Activated CD4-positive, alpha-beta T cell treated with anti-CD3 and anti-CD28 coated beads, Interleukin-2, amount 50 U/mL, for 48 hours (primary cell): ENCODE results near the gene CMBL.
"Not testable (repeated sequence)": the region's sequence is repeated elsewhere in the genome, so short reads cannot be mapped to it uniquely, and the experiment has no call there.

Experiments used
- DNase-seq, 2 experiments: peaks; one replicate each; pipeline ENCODE4 v3.0.0-alpha.2; 2020

CMBL gene

DNA sequence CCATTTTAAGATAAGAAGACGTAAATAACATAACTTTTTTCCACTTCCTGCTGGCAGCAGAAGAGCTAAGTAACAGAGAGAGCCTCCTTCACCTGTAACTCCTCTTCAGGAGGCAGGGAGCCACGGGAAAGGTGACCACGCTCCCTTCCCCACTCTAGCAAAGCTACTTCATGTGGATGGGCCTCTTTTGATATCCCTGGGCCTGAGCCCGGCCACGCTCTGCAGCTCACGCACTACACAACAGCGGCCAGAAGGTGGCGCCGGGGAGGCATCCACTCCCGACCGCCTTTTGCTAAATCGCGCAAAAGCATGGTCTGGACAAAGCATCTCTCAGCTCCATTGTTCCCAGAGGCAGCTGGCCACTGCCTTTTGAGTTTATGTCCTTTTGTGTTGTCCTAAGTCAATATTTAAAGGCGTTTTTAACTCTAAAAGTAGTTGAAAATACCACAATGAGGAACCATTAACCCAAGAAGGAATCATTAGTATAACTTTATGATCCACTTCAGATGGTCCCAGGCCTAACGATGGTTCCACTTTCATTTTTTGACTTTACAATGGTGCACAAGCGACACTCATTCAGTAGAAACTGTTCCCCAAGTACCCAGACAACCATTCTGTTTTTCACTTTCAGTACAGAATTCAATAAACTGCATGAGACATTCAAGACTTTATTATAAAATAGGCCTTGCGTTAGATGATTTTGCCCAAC lies 23.6 kb downstream of the CMBL start:
- peak; percentile 86 to 89 for DNase-seq

DNA sequence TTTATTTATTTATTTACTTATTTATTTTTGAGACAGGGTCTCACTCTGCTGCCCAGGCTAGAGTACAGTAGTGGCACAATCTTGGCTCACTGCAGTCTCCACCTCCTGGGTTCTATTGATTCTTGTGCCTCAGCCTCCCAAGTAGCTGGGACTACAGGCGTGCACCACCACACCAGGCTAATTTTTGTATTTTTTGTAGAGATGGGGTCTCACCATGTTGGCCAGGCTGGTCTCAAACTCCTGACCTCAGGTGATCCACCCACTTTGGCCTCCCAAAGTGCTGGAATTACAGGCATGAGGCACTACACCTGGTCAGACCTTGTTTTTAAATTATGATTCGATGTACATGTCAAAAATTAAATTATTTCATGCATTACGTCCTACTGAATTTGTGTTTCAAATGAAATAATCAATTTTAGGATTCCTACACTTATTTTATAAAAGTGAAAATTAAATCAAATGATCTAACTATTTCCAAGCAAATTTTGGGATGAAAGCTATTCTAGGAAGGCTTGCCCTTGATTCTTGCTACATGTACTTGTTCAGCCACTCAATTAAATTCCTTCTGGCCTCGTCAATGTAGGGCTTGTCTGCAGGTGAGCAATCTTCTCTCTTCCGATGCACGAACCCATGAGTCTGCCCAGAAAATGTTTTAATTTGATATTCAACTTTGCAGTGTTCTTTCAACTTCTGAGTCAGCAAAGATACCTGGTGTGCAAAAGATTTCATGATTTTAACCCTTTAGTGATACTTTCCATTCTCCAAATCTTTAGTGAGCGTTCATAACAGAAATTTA lies 27.6 kb downstream of the CMBL start:
- DNase-seq: no peak

DNA sequence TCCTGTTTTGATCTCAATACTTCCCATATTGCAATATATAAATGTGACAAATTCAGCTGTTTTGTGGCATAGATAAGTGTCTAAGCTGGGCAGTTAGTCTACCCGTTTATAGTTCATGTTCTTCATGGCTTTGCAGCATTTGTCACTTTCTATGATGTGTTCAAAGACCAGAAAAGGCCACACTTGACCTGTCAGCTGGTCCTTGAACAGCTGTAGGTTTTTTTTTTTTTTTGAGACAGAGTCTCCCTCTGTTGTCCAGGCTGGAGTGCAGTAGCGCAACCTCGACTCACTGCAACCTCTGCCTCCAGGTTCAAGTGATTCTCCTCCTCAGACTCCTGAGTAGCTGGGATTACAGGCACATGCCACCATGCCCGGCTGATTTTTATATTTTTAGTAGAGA lies 28.4 kb downstream of the CMBL start:
- DNase-seq: no peak

DNA sequence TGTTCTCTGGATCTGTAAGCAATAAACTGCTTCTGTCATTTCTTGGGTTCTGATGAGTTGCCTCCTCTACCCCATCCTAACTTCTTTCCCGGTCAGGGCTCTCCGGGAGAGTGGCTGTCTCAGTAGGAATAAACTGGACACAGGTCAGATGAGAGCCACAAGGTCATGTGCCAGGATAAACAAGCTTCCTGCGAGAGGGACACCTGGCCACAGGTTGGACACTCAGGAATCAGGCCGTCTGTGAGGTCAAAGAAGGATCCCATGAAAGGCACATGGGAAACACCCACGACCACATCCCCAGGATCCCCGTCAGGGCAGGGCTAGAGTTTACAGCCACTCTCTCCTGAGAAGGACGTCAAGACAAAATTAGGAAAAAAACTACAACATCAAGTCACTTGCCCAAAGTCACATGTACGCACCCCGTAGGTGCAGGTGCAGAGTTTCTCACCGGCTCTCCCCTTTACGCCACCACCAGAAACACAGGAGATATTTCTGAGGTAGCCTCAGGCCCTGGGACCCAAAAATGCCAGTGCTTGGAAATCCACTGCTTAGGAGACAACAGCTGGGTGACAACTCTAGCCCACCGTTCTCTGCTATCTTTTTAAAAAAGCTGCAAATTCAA lies 28.9 kb downstream of the CMBL start:
- DNase-seq: no peak

DNA sequence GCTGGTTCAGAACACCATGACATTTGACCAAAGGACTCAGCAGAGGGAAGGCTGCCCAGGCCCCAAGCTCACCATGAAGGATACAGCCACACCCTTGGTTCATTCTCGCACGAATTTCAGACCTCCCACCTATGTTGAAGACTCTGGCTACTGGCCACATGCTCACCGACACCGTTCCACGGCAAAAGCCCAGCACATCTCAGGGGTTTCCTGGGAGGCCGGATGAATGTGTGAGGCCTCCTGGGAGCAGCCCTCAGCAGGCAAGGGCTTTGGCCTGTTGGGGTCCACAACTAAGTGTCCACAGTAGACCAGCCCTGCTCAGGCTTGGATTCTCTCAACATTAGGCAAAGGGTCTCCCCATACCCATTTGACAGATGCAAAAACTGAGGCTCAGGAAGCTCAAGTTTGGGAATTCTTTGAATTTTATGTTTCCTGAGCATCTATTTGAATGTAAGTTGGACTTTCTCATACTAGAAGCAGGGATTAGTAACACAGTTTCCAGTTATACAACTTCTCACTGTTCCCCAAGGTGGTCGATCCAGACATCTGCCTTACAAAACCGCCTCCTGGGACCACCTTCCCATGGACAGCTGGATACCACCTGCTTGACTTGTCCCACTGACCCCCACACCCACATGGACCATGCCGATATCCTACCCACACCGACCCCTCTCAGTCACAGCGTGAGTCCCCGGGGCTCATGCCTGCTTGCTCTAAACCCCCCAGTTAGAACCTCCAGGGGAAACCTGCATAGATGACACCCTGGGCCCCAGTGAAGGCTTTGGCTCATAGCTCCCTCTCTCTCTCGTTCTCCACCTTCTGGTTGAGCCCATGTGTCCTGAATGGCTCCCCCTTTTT lies 29.7 kb downstream of the CMBL start:
- DNase-seq: no peak

DNA sequence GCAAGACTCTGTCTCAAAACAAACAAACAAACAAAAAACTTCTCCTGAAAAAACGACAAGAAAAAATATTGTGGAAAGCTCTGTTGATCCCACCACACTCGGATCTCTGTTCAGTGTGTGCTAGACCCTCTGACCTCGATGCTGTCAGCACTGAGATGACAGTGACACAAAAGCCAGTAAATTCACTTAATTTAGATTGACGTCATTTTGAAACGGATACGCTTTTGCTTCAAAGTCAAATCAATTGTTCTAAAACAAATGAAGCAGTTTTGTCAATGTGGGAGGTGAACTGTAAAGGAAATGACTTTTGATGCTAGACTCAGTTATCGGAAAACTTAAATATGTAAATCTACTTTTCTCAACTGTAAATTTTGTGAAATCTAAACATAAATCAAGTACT lies 31.0 kb downstream of the CMBL start:
- no peak for DNase-seq

DNA sequence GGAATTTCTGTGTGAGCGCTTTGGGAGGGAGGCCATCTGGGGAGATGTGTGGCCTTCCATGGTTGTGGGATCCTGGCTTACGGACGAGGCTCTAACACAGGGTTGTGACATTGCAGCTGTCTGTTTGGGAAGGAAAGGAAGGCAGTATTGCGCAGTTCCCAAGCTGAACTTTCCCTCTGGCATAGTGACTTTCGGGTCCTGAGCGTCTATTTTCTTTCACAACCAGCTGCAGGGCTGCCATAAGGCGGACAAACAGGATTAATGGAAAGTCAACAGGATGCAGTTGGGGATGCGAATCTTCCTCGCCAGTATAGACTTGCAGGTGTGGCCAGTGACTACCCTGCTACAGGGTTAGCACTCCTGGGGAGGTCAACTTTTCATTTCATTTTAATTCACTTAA lies 31.7 kb downstream of the CMBL start:
- DNase-seq: no peak

DNA sequence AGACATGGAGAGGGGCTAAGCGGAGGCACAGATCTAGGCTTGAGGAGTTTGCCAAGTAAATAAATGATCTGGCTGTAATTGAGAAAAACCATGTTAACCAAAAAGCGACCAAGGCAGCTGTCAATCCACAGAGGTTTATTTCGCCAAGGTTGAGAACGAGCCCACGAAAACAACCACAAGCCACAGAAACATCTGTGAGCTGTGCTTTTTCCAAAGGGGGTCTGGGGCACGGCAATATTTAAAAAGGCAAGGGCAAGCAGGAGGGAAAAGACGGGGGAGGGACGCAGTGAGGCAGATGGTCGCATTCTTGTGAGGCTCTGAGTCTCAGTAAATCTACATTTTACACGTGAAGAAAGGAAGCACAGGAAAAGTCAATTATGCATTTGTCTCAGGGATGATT lies 32.2 kb downstream of the CMBL start:
- no peak for DNase-seq

DNA sequence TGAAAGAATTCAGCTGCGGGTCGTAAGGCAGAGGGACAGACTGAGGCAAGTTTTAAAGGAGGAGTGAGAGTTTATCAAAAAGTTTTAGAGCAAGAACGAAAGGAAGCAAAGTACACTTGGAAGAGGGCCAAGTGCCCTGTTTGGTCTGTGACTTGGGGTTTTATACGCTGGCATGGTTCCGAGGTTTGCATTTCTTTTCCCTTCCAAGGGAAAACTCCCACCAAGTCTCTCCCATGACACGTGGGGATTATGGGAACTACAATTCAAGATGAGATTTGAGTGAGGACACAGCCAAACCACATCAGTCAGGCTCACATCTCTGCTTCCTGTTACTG lies 34.9 kb downstream of the CMBL start:
- DNase-seq: not testable (repeated sequence)

DNA sequence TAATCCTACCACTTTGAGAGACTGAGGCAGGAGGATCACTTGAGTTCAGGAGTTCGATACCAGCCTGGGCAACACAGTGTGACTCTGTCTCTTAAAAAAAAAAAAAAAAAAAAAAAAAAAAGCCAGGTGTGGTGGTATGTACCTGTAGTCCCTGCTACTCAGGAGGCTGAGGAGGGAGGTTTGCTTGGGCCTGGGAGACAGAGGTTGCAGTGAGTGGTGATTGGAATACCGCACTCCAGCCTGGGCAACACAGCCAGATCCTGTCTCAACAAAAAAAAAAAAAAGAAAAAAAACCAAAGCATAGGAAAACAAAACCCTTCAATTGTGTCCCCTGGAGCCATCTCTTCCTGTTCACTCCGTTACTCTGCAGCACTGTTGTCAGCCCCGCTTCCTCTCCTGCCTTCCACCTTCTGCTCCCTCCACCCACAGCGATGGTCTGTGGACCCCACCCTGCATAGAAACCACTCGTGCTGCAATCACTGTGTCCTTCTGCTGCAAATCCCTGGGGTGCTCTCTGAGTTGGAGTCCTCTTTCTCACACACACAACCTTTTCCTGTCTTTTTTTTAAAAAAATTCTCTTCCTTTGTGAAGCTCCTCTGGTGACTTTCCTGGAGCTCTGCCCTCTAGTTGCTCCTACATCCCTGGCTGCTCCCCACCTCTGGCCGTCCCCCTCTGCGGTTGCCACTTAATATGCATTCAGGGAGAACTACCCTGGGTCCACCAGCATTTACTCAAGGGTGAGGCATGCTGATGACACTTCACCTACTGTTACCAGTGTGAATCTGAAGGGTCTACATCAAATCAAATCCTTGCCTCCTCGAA lies 35.4 kb downstream of the CMBL start:
- DNase-seq: no peak

DNA sequence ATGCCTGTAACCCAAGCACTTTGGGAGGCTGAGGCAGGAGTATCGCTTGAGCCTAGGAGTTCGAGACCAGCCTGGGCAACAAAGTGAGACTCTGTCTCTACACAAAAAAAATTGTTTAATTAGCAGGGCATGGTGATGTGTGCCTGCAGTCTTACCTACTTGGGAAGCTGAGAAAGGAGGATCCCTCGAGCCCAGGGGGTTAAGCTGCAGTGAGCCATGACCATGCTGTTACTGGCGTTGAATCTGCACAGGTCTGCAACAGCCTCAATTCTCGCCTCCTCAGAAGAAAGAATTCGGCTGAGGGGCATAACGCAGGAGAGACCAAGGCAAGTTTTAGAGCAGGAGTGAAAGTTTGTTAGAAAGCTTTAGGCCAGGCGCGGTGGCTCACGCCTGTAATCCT lies 39.6 kb downstream of the CMBL start:
- no peak for DNase-seq

DNA sequence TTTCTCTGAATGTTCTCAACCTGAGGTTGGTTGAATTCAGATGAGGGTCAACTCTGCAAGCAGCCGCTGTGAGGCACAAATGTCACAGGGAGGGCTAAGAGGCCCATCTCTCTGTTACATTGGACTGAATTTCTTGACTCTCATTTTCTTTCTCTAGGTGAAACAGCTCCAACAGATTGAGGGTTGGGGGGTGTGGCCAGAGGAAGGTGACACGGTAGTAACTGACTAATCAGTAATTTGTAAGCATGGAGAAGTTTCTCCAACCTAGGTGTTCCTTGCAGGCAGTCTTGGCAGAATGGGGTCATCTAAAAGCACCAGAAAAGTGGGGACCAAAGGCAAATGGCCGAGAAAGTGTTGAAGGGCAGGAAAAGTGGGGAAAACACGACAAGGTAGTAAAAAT lies 40.9 kb downstream of the CMBL start:
- no peak for DNase-seq

DNA sequence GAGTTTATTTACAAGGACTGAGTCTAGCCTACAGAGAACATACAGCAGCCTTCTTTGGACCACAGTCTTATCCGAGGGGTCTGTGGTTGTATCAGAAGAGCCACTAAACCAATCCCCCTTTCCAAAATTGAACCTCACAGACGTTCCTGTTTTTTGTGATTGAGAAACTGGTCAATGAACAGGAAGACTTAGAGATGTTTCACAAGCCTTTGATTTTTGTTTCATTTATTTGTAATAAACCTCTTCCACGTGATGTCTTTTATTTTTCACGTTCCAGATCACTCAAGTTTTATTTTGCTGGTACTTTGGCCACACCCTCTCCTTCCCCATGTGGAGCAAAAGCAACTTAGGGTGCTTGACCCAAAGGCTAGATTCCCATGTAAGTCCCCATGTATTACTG lies 41.6 kb downstream of the CMBL start:
- no peak for DNase-seq

DNA sequence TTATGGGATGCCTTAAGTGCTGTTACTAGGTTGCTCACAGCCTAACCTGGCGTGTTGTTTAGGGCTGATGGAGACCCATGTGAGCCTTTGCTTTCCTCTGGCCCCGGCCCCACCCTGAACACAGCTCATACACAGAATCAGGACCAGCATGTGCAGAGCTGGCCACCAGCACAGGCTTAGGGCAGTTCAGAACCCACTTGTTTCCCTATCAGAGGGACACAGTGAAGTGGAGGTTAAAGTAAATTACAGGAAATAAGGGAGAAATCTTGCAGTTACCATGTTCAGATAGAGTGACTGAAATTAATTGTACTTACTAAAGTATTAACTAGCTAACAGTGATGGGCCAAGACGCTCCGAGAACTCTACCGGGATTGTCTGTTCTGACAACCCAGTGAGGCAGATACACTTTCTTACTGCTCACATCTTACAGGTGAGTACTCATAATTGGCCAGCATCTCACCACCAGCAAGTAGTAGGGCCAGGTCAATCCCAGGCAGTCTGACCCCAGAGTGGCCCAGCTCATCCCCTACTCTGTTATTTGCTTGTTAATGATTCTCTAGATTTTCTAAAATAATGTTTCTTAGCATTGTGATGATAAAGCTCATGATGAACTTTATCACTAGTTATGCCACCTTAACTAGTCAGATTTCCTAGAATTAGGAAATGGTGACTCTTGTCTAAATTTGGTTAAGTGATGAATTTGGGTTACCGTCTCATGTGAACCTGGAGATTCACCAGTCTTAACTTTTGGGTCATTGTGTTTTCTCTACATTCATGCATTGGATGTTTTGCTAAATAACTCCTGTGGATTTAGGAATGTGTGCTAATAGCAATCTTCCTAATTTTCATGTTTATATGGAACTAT lies 42.2 kb downstream of the CMBL start:
- no peak for DNase-seq

DNA sequence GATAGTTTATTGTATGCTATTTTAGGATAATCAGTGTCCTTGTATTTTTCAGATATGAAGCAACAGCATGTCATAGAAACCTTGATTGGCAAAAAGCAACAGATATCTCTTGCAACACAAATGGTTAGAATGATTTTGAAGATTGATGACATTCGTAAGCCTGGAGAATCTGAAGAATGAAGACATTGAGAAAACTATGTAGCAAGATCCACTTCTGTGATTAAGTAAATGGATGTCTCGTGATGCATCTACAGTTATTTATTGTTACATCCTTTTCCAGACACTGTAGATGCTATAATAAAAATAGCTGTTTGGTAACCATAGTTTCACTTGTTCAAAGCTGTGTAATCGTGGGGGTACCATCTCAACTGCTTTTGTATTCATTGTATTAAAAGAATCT lies 43.1 kb downstream of the CMBL start:
- no peak for DNase-seq

DNA sequence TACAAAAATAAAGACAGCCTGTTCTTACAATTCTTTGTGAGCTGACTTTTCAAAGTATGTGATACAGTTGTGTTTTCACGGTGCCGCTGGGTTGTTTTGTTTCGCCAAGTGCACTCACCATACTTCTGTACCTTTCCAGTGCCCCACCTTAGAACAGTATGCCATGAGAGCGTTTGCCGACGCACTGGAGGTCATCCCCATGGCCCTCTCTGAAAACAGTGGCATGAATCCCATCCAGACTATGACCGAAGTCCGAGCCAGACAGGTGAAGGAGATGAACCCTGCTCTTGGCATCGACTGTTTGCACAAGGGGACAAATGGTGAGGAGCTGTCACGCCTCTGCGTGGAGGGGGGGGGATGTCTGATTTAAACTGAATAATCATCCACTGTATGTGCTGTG lies 44.7 kb downstream of the CMBL start:
- DNase-seq: no peak

DNA sequence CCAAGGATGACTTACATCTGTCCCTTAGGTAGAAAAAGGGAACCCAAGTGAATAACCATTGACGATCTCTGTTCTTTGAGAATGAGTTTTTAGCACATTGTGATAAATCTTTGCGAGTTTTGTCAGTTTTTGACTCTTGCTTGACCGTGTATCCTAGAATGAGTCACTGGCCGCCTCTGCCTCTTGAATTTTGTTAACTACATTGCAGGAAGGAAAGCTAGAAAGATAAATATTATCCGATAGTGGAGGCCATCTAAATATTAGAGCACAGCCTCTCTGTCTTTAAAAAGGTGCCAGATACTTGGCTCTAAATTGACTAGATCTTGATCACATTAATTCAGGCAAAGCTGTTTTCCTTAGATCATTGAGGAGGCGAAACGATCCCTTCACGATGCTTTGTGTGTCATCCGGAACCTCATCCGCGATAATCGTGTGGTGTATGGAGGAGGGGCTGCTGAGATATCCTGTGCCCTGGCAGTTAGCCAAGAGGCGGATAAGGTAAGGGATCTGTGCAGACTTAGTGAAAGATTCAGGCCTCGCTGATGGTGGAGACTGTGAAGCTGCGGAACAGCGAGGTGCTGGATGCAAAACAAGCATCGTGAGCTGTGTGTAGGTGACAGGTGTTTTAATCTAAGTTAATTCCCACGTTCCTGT lies 45.5 kb downstream of the CMBL start:
- DNase-seq: no peak

DNA sequence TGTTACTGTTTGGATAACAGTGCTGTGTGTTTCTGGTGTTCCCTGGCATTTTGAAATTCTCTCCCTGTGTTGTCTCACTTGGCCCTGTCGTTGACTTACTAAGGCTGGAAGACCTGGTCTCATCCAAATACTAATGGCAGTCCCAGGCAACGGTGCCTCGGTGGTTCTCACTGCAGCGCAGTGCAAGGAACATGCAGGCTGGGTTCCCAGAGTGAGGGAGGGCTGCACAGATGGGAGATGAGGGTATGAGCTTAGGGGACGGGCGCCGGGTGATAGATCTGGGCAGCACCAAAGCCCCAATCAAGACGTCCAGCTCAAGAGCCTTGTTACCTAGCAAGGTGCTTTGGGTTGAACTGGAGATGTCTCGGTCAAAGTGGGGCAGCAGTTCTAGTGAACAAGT lies 46.6 kb downstream of the CMBL start:
- no peak for DNase-seq

DNA sequence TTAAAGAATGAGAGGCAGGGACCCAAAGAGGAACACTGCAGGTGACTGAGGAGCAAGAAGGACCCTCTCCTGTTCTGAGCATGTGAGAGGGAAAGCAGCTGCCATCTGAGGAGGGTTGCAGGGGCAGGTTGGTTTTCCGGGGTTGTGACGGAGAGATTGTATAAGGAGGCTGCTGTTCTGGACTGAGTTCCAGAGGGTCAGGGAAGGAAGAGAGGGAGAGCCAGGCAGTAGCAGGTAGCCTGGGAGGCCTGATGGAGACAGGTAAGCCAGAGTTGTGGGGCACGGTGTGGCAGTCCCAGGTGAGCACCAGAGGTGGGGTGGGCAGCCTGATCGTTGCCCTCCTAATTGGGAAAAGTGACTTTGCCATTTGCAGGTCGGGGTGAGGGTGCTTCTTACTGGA lies 47.8 kb downstream of the CMBL start:
- no peak for DNase-seq

DNA sequence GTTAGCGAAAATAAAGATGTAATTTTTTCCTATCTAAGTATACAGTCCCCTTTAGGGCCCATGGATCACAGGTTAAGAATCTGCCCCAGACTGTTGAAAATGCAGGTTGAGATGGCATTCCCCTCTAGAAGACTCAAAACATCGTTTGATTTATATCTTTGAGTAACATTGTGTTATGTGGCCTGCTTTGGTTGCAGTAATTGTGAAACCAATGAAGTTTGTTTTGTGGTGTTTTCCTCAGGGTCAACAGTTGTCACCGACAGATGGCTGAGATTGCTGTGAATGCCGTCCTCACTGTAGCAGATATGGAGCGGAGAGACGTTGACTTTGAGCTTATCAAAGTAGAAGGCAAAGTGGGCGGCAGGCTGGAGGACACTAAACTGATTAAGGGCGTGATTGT lies 49.8 kb downstream of the CMBL start:
- DNase-seq: no peak

DNA sequence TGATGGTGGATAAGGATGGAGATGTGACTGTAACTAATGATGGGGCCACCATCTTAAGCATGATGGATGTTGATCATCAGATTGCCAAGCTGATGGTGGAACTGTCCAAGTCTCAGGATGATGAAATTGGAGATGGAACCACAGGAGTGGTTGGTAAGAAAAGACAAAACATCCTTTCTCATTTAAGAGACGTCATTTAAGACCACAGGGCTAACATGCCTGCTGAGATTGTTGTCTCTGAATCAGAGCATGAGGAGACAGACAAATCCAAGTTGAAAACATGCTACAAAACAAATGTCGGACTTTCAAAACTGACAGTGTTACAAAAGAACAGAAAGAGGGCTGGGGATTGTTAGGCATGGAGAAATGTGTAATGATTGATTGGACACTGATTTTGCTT lies 53.0 kb downstream of the CMBL start:
- DNase-seq: no peak
